Measurements from ENCODE around the gene ROR2. TPM values are rescaled to one million over a fixed set of nuclear protein-coding genes. Genes with fewer than 3 reads are reported as not detected.

The ROR2 gene
- total and polyA plus RNA-seq, 2 of the 13 experiments (the other 11 are each of a cell fraction or from before 2014, with no cell fraction given) = not detected

DNA sequence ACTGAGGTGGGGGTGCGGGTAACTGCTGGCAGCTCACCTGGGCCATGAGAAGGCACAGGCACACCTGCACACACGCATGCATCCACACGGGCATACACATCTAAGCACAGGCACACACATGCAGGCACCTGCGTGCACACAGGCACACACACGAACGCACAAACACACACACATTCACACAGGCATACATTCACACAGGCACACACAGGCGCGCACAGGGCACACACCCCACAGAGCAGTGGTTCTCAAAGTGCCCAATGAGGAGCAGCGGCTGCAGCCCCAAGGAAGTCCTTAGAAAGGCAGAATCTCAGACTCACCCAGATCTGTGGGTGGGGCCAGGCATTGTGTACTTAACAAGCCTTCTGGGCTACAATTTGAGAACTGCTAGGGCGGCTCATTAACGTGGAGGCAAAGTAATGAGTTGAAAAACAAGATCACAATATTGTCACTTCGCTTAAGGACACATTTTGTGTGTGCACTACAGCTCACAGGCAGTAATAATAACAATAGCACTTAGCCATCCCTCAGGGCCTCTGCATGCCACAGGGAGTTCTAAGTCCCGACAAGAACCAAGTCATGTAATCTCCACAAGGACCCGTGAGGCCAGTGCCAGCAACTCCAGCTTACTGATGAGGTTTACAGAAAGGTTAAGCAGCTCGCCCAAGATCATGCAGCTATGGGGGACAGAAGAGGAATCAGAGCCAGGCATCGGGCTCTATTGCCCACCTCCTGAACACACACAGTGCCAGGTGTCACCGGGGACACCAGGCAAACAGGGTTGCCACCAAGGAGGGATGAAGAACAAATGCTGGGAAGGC is 91.6 kb downstream of the ROR2 start (continued):
- TF ChIP-seq, protein P1, sequence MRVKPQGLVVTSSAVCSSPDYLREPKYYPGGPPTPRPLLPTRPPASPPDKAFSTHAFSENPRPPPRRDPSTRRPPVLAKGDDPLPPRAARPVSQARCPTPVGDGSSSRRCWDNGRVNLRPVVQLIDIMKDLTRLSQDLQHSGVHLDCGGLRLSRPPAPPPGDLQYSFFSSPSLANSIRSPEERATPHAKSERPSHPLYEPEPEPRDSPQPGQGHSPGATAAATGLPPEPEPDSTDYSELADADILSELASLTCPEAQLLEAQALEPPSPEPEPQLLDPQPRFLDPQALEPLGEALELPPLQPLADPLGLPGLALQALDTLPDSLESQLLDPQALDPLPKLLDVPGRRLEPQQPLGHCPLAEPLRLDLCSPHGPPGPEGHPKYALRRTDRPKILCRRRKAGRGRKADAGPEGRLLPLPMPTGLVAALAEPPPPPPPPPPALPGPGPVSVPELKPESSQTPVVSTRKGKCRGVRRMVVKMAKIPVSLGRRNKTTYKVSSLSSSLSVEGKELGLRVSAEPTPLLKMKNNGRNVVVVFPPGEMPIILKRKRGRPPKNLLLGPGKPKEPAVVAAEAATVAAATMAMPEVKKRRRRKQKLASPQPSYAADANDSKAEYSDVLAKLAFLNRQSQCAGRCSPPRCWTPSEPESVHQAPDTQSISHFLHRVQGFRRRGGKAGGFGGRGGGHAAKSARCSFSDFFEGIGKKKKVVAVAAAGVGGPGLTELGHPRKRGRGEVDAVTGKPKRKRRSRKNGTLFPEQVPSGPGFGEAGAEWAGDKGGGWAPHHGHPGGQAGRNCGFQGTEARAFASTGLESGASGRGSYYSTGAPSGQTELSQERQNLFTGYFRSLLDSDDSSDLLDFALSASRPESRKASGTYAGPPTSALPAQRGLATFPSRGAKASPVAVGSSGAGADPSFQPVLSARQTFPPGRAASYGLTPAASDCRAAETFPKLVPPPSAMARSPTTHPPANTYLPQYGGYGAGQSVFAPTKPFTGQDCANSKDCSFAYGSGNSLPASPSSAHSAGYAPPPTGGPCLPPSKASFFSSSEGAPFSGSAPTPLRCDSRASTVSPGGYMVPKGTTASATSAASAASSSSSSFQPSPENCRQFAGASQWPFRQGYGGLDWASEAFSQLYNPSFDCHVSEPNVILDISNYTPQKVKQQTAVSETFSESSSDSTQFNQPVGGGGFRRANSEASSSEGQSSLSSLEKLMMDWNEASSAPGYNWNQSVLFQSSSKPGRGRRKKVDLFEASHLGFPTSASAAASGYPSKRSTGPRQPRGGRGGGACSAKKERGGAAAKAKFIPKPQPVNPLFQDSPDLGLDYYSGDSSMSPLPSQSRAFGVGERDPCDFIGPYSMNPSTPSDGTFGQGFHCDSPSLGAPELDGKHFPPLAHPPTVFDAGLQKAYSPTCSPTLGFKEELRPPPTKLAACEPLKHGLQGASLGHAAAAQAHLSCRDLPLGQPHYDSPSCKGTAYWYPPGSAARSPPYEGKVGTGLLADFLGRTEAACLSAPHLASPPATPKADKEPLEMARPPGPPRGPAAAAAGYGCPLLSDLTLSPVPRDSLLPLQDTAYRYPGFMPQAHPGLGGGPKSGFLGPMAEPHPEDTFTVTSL (CRISPR knock-in tag; IDR thresholded peaks at IDR 0.05; ENCODE audit: borderline replicate concordance) = no peak
- TF ChIP-seq KLF16 (CRISPR knock-in tag; IDR thresholded peaks at IDR 0.05) = no peak
- no peak for TF ChIP-seq ZNF33A (CRISPR knock-in tag; IDR thresholded peaks at IDR 0.05; ENCODE audit: borderline replicate concordance)
- TF ChIP-seq ZNF367 (CRISPR knock-in tag; IDR thresholded peaks at IDR 0.05; ENCODE audit: borderline replicate concordance) = no peak
